HG03457 (cell line): ENCODE results near the gene TWF2.

Experiments used
- ATAC-seq: cut with Tn5 transposase; IDR thresholded peaks from one replicate; pipeline ENCODE4 v1.9.1; 2021; ENCODE audit warnings: moderate number of reproducible peaks; ENCODE audit not compliant: unreplicated experiment

TWF2 gene

GRCh38 chr3:52204337-52205073 is 34.5 kb downstream of the TWF2 start:
- ATAC-seq: no peak

- no peak for ATAC-seq
Observed at GRCh38 chr3:52203701-52204100, 35.3 kb downstream of the TWF2 start.

- ATAC-seq: no peak
Observed at GRCh38 chr3:52202384-52203077, 36.4 kb downstream of the TWF2 start.

GRCh38 chr3:52200981-52201679 is 37.8 kb downstream of the TWF2 start:
- ATAC-seq: no peak

GRCh38 chr3:52198643-52199608 is 40.0 kb downstream of the TWF2 start:
- no peak for ATAC-seq

- ATAC-seq: peak; percentile 70
Observed at GRCh38 chr3:52197842-52198625, 40.9 kb downstream of the TWF2 start, which contains the start of gene ALAS1. TSS of gene ALAS1 (plus strand) at chr3:52198160. CDS start at chr3:52199242, 1,082 bp downstream.

GRCh38 chr3:52197499-52197841 is 41.5 kb downstream of the TWF2 start:
- ATAC-seq: no peak

GRCh38 chr3:52196977-52197376 is 42.0 kb downstream of the TWF2 start:
- ATAC-seq: no peak

- ATAC-seq: no peak
Observed at GRCh38 chr3:52195823-52196331, 43.1 kb downstream of the TWF2 start.

GRCh38 chr3:52195291-52195597 is 43.7 kb downstream of the TWF2 start:
- no peak for ATAC-seq

- no peak for ATAC-seq
Observed at GRCh38 chr3:52194485-52195290, 44.3 kb downstream of the TWF2 start.

- no peak for ATAC-seq
Observed at GRCh38 chr3:52193065-52193464, 45.9 kb downstream of the TWF2 start.

- no peak for ATAC-seq
Observed at GRCh38 chr3:52191663-52192062, 47.3 kb downstream of the TWF2 start.

- ATAC-seq: no peak
Observed at GRCh38 chr3:52190294-52191074, 48.5 kb downstream of the TWF2 start.

GRCh38 chr3:52188556-52188955 is 50.4 kb downstream of the TWF2 start:
- no peak for ATAC-seq

GRCh38 chr3:52186729-52187128 is 52.2 kb downstream of the TWF2 start:
- no peak for ATAC-seq

- no peak for ATAC-seq
Observed at GRCh38 chr3:52185837-52186236, 53.1 kb downstream of the TWF2 start.

GRCh38 chr3:52185311-52185710 is 53.6 kb downstream of the TWF2 start:
- no peak for ATAC-seq
